ENCODE measurements around the gene DBN1. TPM values are rescaled to one million over a fixed set of nuclear protein-coding genes. Genes with fewer than 3 reads are reported as not detected.

DBN1 gene
- total RNA-seq = 100 to 1,000 TPM in 2 of 4 donors, 10 to 100 TPM in 2; 30.6 to 107 (median 82.7) TPM

- H3K27ac ChIP-seq = peak within 1 kb of the TSS; percentile 82 to 86
- peaks cover 0 to 25% of the 10 kb centered on the region in 2 donors for H3K4me1 ChIP-seq
- H3K9me3 ChIP-seq = no peaks in the 10 kb centered on the region
- intact Hi-C loops (cut with DNase I; ENCODE audit: low total_unique reads) = no loop called here
- H3K4me3 ChIP-seq = peak within 1 kb of the TSS; percentile 54 to 90
- TF ChIP-seq, protein P1, sequence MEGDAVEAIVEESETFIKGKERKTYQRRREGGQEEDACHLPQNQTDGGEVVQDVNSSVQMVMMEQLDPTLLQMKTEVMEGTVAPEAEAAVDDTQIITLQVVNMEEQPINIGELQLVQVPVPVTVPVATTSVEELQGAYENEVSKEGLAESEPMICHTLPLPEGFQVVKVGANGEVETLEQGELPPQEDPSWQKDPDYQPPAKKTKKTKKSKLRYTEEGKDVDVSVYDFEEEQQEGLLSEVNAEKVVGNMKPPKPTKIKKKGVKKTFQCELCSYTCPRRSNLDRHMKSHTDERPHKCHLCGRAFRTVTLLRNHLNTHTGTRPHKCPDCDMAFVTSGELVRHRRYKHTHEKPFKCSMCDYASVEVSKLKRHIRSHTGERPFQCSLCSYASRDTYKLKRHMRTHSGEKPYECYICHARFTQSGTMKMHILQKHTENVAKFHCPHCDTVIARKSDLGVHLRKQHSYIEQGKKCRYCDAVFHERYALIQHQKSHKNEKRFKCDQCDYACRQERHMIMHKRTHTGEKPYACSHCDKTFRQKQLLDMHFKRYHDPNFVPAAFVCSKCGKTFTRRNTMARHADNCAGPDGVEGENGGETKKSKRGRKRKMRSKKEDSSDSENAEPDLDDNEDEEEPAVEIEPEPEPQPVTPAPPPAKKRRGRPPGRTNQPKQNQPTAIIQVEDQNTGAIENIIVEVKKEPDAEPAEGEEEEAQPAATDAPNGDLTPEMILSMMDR (IDR thresholded peaks at IDR 0.05) = no peak
- TF ChIP-seq POLR2A (IDR thresholded peaks at IDR 0.05) = peak in 1 of 2 donors; percentile 40
- DNase-seq = peak in 1 of 2 donors; percentile 65
- no peaks in the 10 kb centered on the region for H3K27me3 ChIP-seq
- no peaks in the 10 kb centered on the region for H3K36me3 ChIP-seq
These were observed at the start of gene DBN1 for GRCh38 chr5:177473443-177474001. Gene DBN1 (minus strand): TSS chr5:177473634. CDS start chr5:177473521, 113 bp downstream.

GRCh38 chr5:177520916-177521513 is 47.6 kb upstream of the DBN1 start:
- TF ChIP-seq POLR2A (IDR thresholded peaks at IDR 0.05) = no peak
- Histone ChIP-seq H3K27me3 (no peaks in the 10 kb centered on the region), H3K36me3 (no peaks in the 10 kb centered on the region), H3K9me3 (no peaks in the 10 kb centered on the region), H3K4me3 (no peak overlapping the region), H3K4me1 (peaks cover 0 to 2% of the 10 kb centered on the region in 2 donors), H3K27ac (no peak overlapping the region)
- intact Hi-C loops (cut with DNase I; ENCODE audit: low total_unique reads) = no loop called here
- no peak for DNase-seq

- Histone ChIP-seq H3K27me3 (no peaks in the 10 kb centered on the region), H3K36me3 (no peaks in the 10 kb centered on the region), H3K4me1 (peaks cover 0 to 3% of the 10 kb centered on the region in 2 donors), H3K9me3 (no peaks in the 10 kb centered on the region), H3K27ac (no peak overlapping the region), H3K4me3 (no peak overlapping the region)
- intact Hi-C loops (cut with DNase I; ENCODE audit: low total_unique reads) = no loop called here
- TF ChIP-seq, protein P1 (IDR thresholded peaks at IDR 0.05) = no peak
- no peak for TF ChIP-seq POLR2A (IDR thresholded peaks at IDR 0.05)
- no peak for DNase-seq
These were observed 46.8 kb upstream of the DBN1 start for GRCh38 chr5:177520271-177520670.

DNA sequence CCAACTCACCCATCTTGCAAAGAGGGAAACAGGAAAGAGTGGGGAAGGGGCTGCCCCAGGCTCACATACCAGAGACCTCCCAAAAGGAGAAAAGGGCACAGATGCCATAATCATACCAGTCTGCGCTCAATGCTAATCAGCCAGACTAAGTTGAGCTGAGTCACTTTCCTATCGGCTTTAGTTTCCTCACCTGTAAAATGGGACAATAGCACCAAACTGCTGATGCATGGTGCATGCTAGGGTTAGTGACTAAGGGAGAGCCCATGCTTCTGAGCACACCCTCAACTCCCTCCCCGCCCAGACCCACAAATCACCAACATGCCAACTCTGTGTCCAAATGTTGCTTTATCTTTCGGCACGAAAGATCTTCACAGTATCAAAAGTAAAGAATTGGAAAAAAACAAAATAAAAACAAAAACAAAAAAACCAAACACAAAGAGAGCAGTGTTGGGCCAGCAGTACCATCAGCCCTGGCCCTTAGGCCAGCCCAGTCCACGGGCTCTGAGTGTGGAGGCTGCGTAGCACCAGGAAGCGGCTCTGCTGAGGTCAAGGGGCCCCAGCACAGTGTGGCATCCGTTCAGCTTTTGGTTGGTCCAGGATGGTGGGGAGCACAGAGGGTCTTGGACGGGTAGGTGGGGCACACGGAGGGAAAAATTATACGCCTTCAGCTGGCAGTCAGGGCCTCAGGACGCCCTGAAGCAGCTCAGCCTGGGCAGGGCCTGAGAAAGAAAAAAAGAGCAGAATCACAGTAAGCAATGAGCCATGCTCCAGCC is 46.2 kb upstream of the DBN1 start:
- intact Hi-C loops (cut with DNase I; ENCODE audit: low total_unique reads) = no loop called here
- H3K9me3 ChIP-seq = no peaks in the 10 kb centered on the region
- no peak for DNase-seq
- TF ChIP-seq, protein P1 (IDR thresholded peaks at IDR 0.05) = no peak
- no peak for TF ChIP-seq POLR2A (IDR thresholded peaks at IDR 0.05)
- H3K27ac ChIP-seq = no peak overlapping the region
- peaks cover 0 to 3% of the 10 kb centered on the region in 2 donors for H3K4me1 ChIP-seq
- no peaks in the 10 kb centered on the region for H3K27me3 ChIP-seq
- no peak overlapping the region for H3K4me3 ChIP-seq
- H3K36me3 ChIP-seq = no peaks in the 10 kb centered on the region

- peak; percentile 23 to 30 for TF ChIP-seq POLR2A (IDR thresholded peaks at IDR 0.05)
- TF ChIP-seq, protein P1 (IDR thresholded peaks at IDR 0.05) = peak in 1 of 4 experiments; percentile 9
- DNase-seq = peak; percentile 97
- no peaks in the 10 kb centered on the region for H3K27me3 ChIP-seq
- intact Hi-C loops (cut with DNase I; ENCODE audit: low total_unique reads) = no loop called here
- H3K27ac ChIP-seq = peak within 1 kb of the TSS; percentile 71 to 80
- no peaks in the 10 kb centered on the region for H3K36me3 ChIP-seq
- no peaks in the 10 kb centered on the region for H3K9me3 ChIP-seq
- H3K4me3 ChIP-seq = peak within 1 kb of the TSS; percentile 79 to 99
- H3K4me1 ChIP-seq = peaks cover 0 to 3% of the 10 kb centered on the region in 2 donors
These were observed 43.5 kb upstream of the DBN1 start, which contains the start of gene DDX41 for GRCh38 chr5:177516601-177517568. Gene DDX41 (minus strand): TSS chr5:177516961. CDS start chr5:177516945, 16 bp downstream.
